Calu3 (cell line): ENCODE data around the gene PCYT1A. TPM values are rescaled to one million over a fixed set of nuclear protein-coding genes. Genes with fewer than 3 reads are reported as not detected.

Experiments used
- BruUV-seq: library from RNA; stranded (reverse); fragments of 400-500 nt; replicated peaks from 2 replicates; lab custom pipeline; 2021; lab: Mats Ljungman, UMichigan
- CTCF ChIA-PET: fragments of 300-600 bp; sonication (Branson Sonifier 250); formaldehyde crosslinking; loops from one replicate; lab custom pipeline; 2022; ENCODE audit warnings: antibody characterized with exemption; lab: Charles Lee
- DNase-seq: peaks from one replicate; pipeline ENCODE4 v3.0.0; 2022
- H3K27ac Mint-ChIP-seq: one replicate; pipeline ENCODE4 v1.8.0; 2022; ENCODE audit warnings: mixed read lengths; ENCODE audit not compliant: unreplicated experiment
- H3K27me3 Mint-ChIP-seq: one replicate; pipeline ENCODE4 v1.8.0; 2022; ENCODE audit warnings: mixed read lengths; ENCODE audit not compliant: unreplicated experiment
- H3K36me3 Mint-ChIP-seq: one replicate; pipeline ENCODE4 v1.8.0; 2022; ENCODE audit warnings: mild to moderate bottlenecking, moderate library complexity, mixed read lengths; ENCODE audit not compliant: insufficient read depth, unreplicated experiment
- H3K4me1 Mint-ChIP-seq: one replicate; pipeline ENCODE4 v1.8.0; 2022; ENCODE audit warnings: mild to moderate bottlenecking, low read depth, mixed read lengths; ENCODE audit not compliant: unreplicated experiment
- H3K4me3 Mint-ChIP-seq: one replicate; pipeline ENCODE4 v1.8.0; 2022; ENCODE audit warnings: mild to moderate bottlenecking, low read depth, moderate library complexity, mixed read lengths; ENCODE audit not compliant: unreplicated experiment
- H3K9me3 Mint-ChIP-seq: one replicate; pipeline ENCODE4 v1.8.0; 2022; ENCODE audit warnings: low read depth, mixed read lengths; ENCODE audit not compliant: unreplicated experiment
- CTCF ChIP-seq: fragments of 200-600 bp; IDR thresholded peaks from one replicate; pipeline ENCODE4 v1.8.0; 2022; ENCODE audit warnings: antibody characterized with exemption; ENCODE audit not compliant: unreplicated experiment
- intact Hi-C: fragments of 100-400 bp; cut with micrococcal nuclease; formaldehyde crosslinking; loops from one replicate; pipeline ENCODE4 v1.10.0; 2022; ENCODE audit not compliant: unreplicated experiment
- total RNA-seq: library from RNA; stranded (reverse); gene quantifications from 2 replicates; pipeline ENCODE4 v1.2.3, GENCODE V29; 2022

PCYT1A gene
- total RNA-seq, 1 experiment from 2014 or later: 47.0 TPM

- no peaks in the 10 kb centered on the region for H3K27me3 Mint-ChIP-seq
- no peak for DNase-seq
- no peak overlapping the region for H3K4me3 Mint-ChIP-seq
- H3K27ac Mint-ChIP-seq: no peak overlapping the region
- peaks cover 6% of the 10 kb centered on the region for H3K4me1 Mint-ChIP-seq
- TF ChIP-seq CTCF: no peak
- no TSS peak for BruUV-seq
- no peaks in the 10 kb centered on the region for H3K9me3 Mint-ChIP-seq
- intact Hi-C loops: no loop called here
- CTCF ChIA-PET: interaction anchor here (0.6 kb wide), 1 partner anchor 90 kb away, joined by 10 read pairs; no protein-coding TSS in a partner anchor
- no peaks in the 10 kb centered on the region for H3K36me3 Mint-ChIP-seq
Observed at GRCh38 chr3:196332168-196332567, 44.6 kb upstream of the PCYT1A start.

DNA sequence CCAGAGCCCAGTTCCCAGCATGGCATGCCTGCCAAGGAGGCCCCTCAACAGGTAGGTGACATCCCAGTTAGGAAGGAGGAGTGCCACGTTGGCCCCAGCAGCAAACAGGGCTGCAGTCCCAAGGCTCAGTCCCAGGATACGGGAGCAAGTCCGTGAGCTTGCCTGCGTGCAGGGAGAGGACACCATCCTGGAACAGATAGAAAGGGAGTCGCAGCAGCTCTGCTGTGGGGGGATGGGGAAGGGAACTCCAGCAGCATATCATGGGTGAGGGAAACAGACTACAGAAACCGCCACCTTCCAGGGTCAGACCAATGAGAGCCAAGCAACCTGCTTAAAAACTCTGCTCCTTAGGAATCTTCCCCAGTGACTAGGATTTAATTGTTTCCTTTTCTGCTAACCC lies 39.9 kb upstream of the PCYT1A start:
- no peak for TF ChIP-seq CTCF
- intact Hi-C loops: no loop called here
- no peak for DNase-seq
- no TSS peak for BruUV-seq
- H3K27me3 Mint-ChIP-seq: no peaks in the 10 kb centered on the region
- peaks cover 6% of the 10 kb centered on the region for H3K4me1 Mint-ChIP-seq
- H3K36me3 Mint-ChIP-seq: no peaks in the 10 kb centered on the region
- H3K4me3 Mint-ChIP-seq: no peak overlapping the region
- H3K27ac Mint-ChIP-seq: no peak overlapping the region
- H3K9me3 Mint-ChIP-seq: no peaks in the 10 kb centered on the region
- CTCF ChIA-PET: no interaction called here

- DNase-seq: no peak
- Mint-ChIP-seq H3K36me3 (no peaks in the 10 kb centered on the region), H3K4me1 (peaks cover 6% of the 10 kb centered on the region), H3K27ac (no peak overlapping the region), H3K4me3 (no peak overlapping the region), H3K27me3 (no peaks in the 10 kb centered on the region), H3K9me3 (no peaks in the 10 kb centered on the region)
- TF ChIP-seq CTCF: no peak
- CTCF ChIA-PET: no interaction called here
- intact Hi-C loops: no loop called here
- no TSS peak for BruUV-seq
Observed at GRCh38 chr3:196326936-196327335, 39.4 kb upstream of the PCYT1A start.

GRCh38 chr3:196323691-196324090 lies 36.2 kb upstream of the PCYT1A start:
- H3K9me3 Mint-ChIP-seq: no peaks in the 10 kb centered on the region
- H3K27ac Mint-ChIP-seq: no peak overlapping the region
- intact Hi-C loops: no loop called here
- no peak overlapping the region for H3K4me3 Mint-ChIP-seq
- DNase-seq: no peak
- H3K27me3 Mint-ChIP-seq: no peaks in the 10 kb centered on the region
- H3K4me1 Mint-ChIP-seq: peaks cover 6% of the 10 kb centered on the region
- CTCF ChIA-PET: no interaction called here
- H3K36me3 Mint-ChIP-seq: no peaks in the 10 kb centered on the region
- no peak for TF ChIP-seq CTCF
- no TSS peak for BruUV-seq
